SW 1271 (cell line): ENCODE data around the gene CDRT4.

ENCODE experiments used
- DNase-seq, 2 experiments: peaks; one replicate each; lab custom pipeline; 2025; lab: John Stamatoyannopoulos, UW

Gene CDRT4

DNA sequence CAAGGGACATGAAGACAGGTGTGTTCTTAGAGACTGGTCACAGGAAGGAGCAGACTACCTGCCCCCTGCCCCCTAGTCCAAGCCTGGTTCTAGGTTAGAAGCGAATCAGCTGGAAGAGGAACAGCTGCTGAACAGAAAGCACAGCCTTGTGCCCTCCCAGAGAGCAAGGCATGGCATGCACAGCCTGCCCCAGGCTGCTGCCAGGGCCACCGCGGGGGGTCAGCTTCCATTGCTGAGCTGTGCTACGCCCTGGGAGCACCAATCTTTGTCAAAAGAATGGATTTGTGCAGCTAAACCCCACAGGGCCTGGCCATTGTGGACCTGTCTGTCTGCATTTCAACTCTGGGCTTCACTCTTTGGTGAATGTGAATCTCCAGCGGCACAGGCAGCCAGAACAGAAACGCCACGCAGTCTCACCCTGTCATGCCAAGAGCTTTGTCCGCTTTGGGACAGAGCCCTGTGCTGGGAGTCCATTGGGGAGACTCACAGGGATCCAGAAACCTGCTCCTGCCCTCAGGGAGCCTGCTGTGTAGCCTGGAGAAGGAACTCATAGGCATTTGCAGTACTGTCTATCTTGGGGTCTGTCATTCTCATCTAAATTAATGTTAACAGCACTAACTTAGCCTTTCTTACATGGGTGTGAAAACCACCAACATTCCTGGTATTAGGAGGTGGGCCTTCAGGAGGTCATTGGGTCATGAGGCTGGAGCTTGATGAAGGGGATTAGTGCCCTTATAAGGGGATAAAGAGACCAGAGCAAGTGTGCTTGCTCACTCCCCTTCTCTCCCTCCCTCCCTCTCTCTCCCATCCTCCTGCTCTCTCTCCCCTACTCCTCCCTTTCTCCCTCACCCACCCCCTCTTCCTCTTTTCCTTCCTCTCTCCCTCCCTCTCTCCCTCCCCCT is 25.6 kb upstream of the CDRT4 start:
- no peak for DNase-seq

DNA sequence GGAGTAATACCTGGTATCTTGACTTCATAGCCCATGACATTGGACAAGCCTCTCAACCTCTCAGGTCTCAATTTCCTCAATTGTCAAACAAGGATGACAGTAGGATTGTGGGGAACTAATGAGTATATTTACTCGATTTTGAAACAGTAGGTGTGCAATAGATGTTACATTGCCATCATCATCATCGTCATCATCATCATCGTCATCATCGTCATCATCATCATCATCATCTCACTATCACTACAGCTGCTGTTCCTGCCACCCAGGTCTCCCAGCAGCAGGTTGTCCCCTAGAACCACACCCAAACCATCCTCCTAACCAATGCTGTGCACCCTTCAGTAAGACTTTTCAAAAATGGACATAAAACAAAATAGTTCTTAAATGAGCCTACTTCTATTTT is 24.8 kb upstream of the CDRT4 start:
- DNase-seq, result no peak

DNA sequence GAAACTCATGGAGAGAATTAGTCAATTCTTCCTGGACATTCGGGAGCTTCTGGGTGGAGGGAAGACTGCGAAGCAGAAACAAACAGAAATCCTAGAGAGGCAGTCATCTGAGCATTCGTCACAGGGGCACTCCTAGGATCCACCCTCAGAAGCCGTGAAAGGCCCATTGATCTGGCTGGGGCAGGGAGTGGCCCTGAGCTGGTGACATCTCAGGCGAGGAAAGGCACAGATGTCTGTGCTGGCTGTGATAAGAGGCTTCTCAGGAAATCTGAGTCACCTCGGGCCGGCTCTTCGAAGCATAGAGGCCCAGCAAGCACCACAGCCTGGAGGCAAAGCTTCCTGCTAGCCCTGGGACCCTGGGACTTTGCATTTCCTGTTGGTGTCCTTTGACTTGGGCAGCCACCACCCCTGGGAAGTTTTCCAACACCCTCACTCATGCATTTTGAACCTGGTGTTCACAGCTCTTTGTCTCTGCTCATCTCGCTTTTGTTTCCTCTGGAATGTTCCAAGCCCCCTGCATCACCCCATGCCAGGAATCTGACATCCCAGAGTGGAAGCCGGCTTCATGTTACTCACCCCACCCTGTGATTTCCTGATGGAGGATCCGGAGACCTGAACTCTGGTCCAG is 23.3 kb upstream of the CDRT4 start:
- DNase-seq, result peak; percentile 92 to 94

DNA sequence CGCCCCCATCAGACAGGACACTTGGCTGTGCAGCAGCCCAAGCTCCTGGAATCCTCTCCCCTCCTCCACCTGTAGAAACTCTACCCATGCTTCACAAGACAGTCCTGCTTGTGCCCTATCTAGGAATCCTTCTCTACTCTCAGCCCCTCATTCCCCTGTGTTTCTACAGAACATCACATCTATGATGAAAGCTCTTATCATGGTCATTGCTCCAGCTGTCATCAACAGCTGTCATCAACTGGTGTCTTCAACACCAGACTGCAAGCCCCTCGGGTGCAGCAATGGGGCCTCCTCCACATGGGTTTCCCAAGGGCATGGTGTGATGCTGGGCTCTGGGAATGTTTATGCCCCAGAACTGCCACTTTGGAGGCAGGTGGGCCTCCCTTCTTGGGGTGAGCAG is 21.1 kb upstream of the CDRT4 start:
- DNase-seq, result no peak

DNA sequence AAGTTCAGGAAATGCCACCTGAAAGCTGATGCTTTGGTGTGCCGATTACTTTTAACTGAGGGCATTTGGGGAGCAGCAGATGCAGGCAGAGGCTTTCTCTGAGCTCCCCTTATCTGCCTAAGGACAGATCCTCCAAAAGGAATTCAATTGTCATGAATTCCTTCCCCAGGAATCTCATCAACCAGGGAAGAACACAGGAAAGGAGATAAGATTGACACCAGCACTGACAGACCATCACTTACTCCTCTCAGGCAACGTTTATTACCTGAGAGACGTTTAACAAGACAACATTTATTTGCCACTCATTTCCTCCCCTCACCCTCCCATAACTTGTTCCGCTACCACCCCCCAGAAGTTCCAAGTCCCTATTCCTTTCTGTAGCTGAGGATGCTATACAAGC is 17.6 kb upstream of the CDRT4 start:
- no peak for DNase-seq

DNA sequence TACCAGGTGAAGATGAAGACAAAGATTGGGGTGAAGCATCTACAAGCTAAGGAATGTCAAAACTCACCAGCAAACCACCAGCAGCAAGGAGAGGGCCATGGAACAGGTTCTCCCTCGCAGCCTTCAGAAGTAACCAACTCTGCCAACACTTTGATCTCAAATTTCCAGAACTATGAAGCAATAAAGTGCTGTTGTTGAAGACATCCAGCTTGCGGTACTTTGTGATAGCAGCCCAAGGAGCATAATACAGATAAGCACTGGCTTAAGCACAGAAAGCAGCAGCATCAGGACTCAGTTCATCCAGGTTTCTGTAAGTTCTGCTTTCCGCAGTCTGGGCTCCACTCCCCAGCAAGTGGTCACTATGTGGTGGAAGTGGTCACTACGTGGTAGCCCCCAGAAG is 16.0 kb upstream of the CDRT4 start:
- DNase-seq, result no peak

- DNase-seq, result no peak
Observed at GRCh38 chr17:15482476-15482875, 15.1 kb upstream of the CDRT4 start.

- no peak for DNase-seq
Observed at GRCh38 chr17:15481481-15481880, 14.1 kb upstream of the CDRT4 start.

- DNase-seq, result no peak
Observed at GRCh38 chr17:15480204-15480603, 12.8 kb upstream of the CDRT4 start.

DNA sequence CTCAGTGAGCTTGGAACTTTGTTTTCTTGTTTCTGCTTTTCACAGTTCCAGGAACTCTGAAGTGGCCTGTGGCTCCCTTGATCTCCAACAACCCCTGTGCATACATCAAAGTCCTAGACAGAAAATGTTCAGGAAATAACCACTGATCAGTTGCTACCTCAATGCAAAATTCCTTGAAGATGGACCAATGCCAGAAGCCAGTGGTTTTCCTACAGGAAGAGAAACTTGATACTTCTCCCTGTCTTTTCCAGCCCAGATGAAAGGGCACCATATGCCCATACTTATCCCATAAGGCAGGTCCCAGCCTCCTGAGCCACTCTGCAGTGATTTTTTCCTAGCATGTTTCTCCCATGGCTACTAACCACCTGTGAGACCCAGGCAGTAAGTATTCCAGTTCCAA is 12.3 kb upstream of the CDRT4 start:
- peak in 1 of 2 experiments; percentile 57 for DNase-seq

DNA sequence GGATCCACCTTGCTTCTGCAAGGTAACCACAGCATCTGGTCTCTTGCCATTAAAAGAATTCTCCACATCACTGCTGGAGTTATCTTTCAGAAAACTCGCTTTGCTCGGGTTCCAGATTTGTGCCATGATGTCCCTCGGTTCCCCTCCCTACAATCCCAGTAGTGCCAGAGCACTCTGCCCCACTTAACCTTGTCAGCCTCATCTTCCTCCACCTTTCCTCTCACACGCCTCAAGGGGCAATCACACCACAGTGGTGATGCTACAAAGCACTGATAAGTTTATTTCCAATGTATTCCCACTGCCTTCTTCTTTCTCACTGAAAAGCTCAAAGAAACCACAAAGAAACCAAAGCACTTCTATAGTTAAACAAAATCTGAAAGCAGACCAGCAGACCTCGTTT is 11.4 kb upstream of the CDRT4 start:
- no peak for DNase-seq

DNA sequence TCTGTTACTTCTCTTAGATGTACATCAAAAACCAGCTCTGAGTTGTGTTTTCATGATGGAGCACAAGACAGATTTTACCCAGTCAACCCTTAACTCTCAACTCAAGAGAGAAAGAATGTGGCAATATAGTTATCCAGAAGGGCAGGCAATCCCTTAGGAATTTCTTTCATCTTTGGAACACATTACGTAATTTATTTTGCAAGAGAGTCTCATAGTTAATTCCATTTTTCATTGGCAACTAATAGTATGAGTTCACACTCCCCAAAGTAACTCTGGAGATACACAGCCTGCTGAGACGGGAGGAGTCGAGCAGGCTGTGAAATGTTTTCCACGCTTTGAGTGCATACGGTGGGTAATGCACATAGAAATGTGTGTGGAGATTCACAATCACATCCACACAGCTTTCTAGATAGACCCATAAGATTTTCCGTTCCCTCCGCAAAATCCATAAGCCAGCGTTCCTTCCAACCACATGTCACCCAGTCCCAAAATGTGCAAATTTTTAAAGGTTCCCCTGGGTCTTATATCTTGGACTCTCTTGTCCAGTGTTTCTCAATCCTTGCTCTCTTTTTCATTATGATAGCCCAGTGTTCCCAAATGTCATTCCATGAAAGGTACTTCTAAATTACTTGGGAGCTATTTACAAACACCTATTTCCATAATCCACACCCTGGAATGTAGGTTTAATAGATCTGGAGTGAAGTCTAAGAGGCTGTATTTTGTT is 8.4 kb upstream of the CDRT4 start:
- peak in 1 of 2 experiments; percentile 16 for DNase-seq

DNA sequence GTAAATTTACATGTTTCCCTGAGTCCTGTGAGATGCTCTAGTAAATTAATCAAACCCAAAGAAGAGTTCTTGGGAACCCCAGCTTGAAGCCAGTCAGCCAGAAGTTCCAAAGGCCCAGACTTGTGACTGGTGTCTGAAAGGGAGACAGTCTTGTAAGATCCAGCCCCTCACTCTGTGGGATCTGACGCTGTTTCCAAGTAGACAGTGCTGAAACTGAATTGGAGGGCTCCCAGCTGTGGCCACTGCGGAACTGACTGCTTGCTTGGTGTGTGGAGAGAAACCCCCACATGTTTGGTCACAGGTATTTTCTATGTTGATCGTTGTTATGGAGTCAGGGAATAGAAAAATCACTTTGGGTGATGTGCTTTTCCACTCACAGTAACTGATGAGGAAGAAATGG is 5.5 kb upstream of the CDRT4 start:
- no peak for DNase-seq

- no peak for DNase-seq
Observed at GRCh38 chr17:15470536-15470935, 3.1 kb upstream of the CDRT4 start.

GRCh38 chr17:15469260-15469659 is 1.8 kb upstream of the CDRT4 start:
- DNase-seq, result no peak

GRCh38 chr17:15468126-15468525 is 705 bp upstream of the CDRT4 start:
- no peak for DNase-seq

DNA sequence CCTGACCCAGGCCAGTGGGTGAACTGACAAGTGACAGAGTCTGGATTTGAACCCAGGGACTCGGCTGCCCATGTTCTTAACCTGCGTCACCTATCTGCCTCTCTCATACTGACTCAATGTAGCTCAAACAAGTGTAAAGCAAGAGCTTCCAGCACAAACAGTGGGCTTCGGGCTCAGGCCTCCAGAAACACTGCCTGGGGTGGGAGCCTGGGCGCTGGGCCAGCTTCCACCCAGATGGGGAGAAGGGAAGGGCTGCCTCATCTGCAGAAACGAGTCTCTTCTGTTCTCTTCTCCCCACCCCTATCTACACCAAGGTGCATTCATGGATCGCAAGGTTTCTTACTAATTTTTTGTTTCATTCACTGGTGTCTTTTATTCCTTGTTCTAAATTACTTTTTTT is 1.3 kb downstream of the CDRT4 start:
- no peak for DNase-seq

DNA sequence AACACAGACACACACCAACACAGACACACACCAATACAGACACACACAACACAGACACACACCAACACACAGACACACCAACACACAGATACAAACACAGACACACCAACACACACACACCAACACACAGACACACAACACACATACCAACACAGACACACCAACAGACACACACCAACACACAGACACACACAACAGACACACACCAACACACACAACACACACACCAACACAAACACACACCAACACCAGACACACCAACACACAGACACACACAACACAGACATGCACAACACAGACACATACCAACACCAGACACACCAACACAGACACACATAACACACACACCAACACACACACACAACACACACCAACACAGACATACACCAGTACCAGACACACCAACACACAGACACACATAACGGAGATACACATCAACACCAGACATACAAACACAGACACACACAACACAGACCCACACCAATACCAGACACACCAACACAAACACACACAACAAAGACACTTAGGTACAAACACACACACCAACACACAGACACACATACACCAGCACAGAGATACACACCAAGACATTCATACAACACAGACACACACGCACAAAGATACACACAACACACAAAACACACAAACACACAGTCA is 2.2 kb downstream of the CDRT4 start:
- DNase-seq, result no peak

- no peak for DNase-seq
Observed at GRCh38 chr17:15464231-15464985, 3.0 kb downstream of the CDRT4 start.

DNA sequence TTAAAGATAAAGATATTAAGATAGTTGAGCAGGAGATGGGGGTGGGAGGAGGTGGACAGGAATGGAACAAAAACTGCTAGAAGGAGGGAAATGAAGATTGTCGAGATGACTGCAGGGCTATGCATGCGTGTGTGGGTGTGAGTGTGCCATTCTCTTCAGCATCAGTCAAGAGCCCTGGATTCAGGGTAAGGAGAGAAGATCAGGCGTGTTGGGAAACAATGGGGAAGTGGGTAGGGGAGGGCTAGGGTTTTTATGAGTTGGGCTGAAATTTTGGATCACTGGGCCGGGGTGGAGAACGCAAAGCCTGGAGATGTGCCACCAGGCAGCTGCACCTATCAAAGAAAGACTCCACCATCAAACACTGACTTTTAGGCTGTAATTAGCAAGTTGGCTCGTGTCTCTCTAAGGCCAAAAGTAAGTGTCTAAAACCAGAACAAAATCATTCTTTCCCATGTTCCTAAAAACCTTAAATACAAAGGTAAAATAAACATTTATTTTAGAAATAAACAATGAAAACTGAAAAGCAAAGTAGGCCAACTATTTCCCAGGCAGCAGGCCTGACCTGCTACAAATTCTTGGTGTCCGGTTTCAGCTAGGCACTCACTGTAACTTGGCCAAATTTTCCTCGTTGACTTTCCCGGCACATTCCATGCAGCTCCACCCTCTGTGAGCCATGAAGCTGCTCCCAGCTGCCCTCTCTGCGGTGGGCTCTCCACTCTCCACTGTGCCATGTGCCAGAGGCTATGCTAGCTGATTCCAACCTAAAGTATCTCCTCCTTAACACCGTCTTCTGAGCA is 4.2 kb downstream of the CDRT4 start:
- peak in 1 of 2 experiments; percentile 19 for DNase-seq

- no peak for DNase-seq
Observed at GRCh38 chr17:15457723-15458094, 9.7 kb downstream of the CDRT4 start.
